ENCODE measurements around the gene CCDC57.

DNA sequence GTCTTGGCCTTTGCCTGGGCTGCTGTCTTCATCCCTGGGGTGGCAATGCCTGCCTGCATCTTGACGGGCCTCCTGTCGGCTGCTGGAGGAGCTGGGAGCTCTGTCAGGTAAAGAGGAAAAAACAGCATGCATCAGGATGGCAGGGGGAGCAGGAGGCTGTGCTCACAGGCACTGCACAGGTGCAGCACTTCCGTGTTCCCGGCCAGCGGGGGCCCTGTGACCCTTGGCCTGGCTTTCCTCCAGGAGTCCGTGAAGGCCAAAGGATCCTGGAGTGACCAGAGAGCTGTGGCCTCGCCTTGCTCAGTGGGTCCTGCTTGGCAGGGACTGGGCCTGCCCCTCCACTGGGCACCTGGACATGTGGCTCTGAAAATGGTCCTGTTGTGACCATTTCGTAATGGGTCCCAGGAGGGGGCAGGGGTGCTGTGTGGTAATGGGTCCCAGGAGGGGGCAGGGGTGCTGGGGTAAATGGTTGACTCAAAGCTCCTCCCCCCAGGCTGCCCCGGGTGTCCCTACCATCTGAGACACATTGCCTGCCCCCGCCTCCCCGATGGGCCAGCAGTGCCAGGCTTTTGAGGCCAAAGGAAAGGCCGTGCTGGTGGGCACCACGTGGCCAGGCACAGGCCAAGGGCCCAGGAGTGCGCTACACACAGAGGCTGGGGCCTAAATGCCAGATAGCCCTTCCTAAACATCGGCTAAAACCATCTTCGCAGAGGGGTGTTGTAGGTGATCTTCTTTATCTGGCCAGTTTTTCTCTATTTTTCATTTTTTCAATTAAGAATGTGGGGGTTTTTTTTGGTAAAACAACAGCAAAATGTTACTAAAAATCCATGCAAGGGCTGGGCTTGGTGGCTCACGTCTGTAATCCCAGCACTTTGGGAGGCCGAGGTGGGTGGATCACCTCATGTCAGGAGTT, 110.6 kb downstream of the CCDC57 start:
- TF ChIP-seq TAF1 (IDR thresholded peaks at IDR 0.05; ENCODE audit: borderline replicate concordance, insufficient read depth, low read length) (no peak), POLR2AphosphoS5 (IDR thresholded peaks at IDR 0.05; ENCODE audit: low read depth, low read length) (no peak)
- TF ChIP-seq, protein P1, sequence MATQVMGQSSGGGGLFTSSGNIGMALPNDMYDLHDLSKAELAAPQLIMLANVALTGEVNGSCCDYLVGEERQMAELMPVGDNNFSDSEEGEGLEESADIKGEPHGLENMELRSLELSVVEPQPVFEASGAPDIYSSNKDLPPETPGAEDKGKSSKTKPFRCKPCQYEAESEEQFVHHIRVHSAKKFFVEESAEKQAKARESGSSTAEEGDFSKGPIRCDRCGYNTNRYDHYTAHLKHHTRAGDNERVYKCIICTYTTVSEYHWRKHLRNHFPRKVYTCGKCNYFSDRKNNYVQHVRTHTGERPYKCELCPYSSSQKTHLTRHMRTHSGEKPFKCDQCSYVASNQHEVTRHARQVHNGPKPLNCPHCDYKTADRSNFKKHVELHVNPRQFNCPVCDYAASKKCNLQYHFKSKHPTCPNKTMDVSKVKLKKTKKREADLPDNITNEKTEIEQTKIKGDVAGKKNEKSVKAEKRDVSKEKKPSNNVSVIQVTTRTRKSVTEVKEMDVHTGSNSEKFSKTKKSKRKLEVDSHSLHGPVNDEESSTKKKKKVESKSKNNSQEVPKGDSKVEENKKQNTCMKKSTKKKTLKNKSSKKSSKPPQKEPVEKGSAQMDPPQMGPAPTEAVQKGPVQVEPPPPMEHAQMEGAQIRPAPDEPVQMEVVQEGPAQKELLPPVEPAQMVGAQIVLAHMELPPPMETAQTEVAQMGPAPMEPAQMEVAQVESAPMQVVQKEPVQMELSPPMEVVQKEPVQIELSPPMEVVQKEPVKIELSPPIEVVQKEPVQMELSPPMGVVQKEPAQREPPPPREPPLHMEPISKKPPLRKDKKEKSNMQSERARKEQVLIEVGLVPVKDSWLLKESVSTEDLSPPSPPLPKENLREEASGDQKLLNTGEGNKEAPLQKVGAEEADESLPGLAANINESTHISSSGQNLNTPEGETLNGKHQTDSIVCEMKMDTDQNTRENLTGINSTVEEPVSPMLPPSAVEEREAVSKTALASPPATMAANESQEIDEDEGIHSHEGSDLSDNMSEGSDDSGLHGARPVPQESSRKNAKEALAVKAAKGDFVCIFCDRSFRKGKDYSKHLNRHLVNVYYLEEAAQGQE (IDR thresholded peaks at IDR 0.05; ENCODE audit: insufficient read depth in 1 of 2, low read depth in 2 of 2, low read length in 2 of 2): no peak

All from PFSK-1 (cell line).